Measurements from ENCODE around the gene KIAA1614. TPM values are rescaled to one million over a fixed set of nuclear protein-coding genes. Genes with fewer than 3 reads are reported as not detected.

Gene KIAA1614
- total and polyA plus RNA-seq, 10 of the 15 experiments (the other 5 are each of a cell fraction or from before 2014, with no cell fraction given), result 0.03 to 1.0 (median 0.26) TPM; not detected in 1

- TF ChIP-seq NRF1 (conservative IDR thresholded peaks at IDR 0.05; ENCODE audit: low read depth, low read length), result no peak
- no peak for TF ChIP-seq POU2F2 (IDR thresholded peaks at IDR 0.05; ENCODE audit: borderline replicate concordance, low read depth, low read length)
- no peak for TF ChIP-seq POLR2A (IDR thresholded peaks at IDR 0.05; ENCODE audit: low read depth, low read length)
- TF ChIP-seq ZNF384 (IDR thresholded peaks at IDR 0.05; ENCODE audit: borderline replicate concordance, low read depth, low read length), result no peak
- TF ChIP-seq, protein P1, sequence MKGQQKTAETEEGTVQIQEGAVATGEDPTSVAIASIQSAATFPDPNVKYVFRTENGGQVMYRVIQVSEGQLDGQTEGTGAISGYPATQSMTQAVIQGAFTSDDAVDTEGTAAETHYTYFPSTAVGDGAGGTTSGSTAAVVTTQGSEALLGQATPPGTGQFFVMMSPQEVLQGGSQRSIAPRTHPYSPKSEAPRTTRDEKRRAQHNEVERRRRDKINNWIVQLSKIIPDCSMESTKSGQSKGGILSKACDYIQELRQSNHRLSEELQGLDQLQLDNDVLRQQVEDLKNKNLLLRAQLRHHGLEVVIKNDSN (IDR thresholded peaks at IDR 0.05; ENCODE audit: borderline replicate concordance, extremely low read length, insufficient read depth, low read depth, low read length), result no peak
- no peak for TF ChIP-seq ZNF274 (IDR thresholded peaks at IDR 0.05; ENCODE audit: insufficient read depth, insufficient read length)
- no peak for TF ChIP-seq SMAD1 (IDR thresholded peaks at IDR 0.05; ENCODE audit: low read depth, partially characterized antibody)
- no peak for TF ChIP-seq BMI1 (IDR thresholded peaks at IDR 0.05; ENCODE audit: borderline replicate concordance)
- no peak for TF ChIP-seq CHD1 (IDR thresholded peaks at IDR 0.05; ENCODE audit: low read depth, low read length)
- TF ChIP-seq ESRRA (IDR thresholded peaks at IDR 0.05; ENCODE audit: low read length), result no peak
- TF ChIP-seq, protein P2, sequence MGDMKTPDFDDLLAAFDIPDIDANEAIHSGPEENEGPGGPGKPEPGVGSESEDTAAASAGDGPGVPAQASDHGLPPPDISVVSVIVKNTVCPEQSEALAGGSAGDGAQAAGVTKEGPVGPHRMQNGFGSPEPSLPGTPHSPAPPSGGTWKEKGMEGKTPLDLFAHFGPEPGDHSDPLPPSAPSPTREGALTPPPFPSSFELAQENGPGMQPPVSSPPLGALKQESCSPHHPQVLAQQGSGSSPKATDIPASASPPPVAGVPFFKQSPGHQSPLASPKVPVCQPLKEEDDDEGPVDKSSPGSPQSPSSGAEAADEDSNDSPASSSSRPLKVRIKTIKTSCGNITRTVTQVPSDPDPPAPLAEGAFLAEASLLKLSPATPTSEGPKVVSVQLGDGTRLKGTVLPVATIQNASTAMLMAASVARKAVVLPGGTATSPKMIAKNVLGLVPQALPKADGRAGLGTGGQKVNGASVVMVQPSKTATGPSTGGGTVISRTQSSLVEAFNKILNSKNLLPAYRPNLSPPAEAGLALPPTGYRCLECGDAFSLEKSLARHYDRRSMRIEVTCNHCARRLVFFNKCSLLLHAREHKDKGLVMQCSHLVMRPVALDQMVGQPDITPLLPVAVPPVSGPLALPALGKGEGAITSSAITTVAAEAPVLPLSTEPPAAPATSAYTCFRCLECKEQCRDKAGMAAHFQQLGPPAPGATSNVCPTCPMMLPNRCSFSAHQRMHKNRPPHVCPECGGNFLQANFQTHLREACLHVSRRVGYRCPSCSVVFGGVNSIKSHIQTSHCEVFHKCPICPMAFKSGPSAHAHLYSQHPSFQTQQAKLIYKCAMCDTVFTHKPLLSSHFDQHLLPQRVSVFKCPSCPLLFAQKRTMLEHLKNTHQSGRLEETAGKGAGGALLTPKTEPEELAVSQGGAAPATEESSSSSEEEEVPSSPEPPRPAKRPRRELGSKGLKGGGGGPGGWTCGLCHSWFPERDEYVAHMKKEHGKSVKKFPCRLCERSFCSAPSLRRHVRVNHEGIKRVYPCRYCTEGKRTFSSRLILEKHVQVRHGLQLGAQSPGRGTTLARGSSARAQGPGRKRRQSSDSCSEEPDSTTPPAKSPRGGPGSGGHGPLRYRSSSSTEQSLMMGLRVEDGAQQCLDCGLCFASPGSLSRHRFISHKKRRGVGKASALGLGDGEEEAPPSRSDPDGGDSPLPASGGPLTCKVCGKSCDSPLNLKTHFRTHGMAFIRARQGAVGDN (IDR thresholded peaks at IDR 0.05), result no peak; the same call in 1 of the 2 replicates
- no peak for TF ChIP-seq HDGF (IDR thresholded peaks at IDR 0.05)
- TF ChIP-seq REST (IDR thresholded peaks at IDR 0.05; ENCODE audit: low read depth, low read length), result no peak
- no peak for TF ChIP-seq EP300 (IDR thresholded peaks at IDR 0.05; ENCODE audit: borderline replicate concordance in 1 of 2, control insufficient read depth in 1 of 2, low read depth in 2 of 2, low read length in 2 of 2)
- no peak for TF ChIP-seq CBX5 (IDR thresholded peaks at IDR 0.05; ENCODE audit: low read depth)
- no peak for TF ChIP-seq CEBPZ (IDR thresholded peaks at IDR 0.05; ENCODE audit: low read depth, low read length)
- TF ChIP-seq ZNF217 (IDR thresholded peaks at IDR 0.05), result no peak
Measured at GRCh38 chr1:180981596-180982387, 69.1 kb downstream of the KIAA1614 start (continued).

Data from GM12878 (cell line).